AG08395 (cell line): ENCODE results near the gene FCF1.

Source experiments
- DNase-seq: peaks from one replicate; pipeline ENCODE4 v3.0.0; 2012; ENCODE audit warnings: mixed read lengths, low spot score

Gene FCF1

GRCh38 chr14:74765721-74766120 is 52.8 kb downstream of the FCF1 start:
- DNase-seq, result no peak

- DNase-seq, result no peak
Observed at GRCh38 chr14:74771399-74771798, 58.5 kb downstream of the FCF1 start.

- no peak for DNase-seq
Observed at GRCh38 chr14:74784634-74785033, 71.7 kb downstream of the FCF1 start.

DNA sequence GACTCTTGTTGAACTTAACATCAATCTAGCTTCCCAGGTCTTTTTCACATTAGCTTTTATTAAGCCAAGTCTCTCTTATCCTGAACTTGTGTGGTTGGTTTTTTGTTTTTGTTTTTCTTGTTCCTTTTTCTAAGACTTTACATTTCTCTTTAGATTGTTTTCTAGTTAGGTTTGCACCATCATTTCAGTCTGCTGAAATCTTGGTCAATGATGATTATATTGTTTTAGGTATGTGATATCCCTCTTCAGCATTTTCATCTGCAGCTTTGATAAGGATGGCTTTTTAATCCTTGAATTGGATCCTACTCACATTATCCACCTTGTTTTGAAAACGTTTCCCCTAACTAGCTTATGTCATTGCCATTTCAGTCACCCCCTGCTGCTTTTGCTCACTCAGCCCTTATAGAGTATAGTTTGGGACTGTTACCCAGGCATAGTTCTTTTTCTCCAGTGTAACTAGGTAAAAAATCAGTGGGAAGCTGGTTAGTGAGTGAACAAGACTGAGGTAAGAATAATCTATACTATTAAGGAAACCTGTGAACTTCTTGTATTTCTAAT is 72.2 kb downstream of the FCF1 start:
- no peak for DNase-seq

DNA sequence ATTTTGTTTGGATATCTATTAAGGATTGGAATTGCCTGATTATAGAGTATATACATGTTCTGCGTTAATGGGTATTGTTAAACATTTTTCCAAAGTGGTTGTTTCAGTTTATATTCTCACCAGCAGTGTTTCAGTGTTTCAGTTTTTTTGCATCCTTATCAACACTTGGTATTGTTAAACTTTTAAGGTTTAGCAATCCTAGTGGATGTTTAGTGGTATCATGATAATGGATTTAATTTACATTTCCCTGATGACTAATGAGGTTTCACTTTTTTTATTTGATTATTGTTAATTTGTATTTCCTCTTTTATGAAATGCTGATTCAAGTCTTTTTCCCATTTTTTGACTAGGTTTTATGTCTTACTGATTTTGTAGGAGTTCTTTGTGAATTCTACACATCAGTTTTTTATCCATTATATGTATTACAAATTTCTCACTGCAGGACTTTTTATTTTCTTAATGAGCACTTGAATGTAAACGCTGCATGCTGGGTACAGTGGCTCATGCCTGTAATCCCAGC is 73.9 kb downstream of the FCF1 start:
- no peak for DNase-seq
